ENCODE measurements around the gene TCERG1L.

- no peak for TF ChIP-seq POLR2A (IDR thresholded peaks at IDR 0.05)
- TF ChIP-seq CTCF (IDR thresholded peaks at IDR 0.05), result no peak
These were observed 3.8 kb upstream of the TCERG1L start for GRCh38 chr10:131315344-131315743.

Data from body of pancreas (tissue), 4 donors.